ENCODE data around the gene POU2AF3.

- TF ChIP-seq CTCF (IDR thresholded peaks at IDR 0.05), result no peak
- no peak for TF ChIP-seq MYC (IDR thresholded peaks at IDR 0.05; ENCODE audit: borderline replicate concordance, low read length)
These were observed 13.7 kb downstream of the POU2AF3 start for GRCh38 chr11:111312076-111312475.
